Mesodermal cell (in vitro differentiated cells): ENCODE measurements around the gene ZNF548.

Experiments
- H3K27ac ChIP-seq: 2 replicates; pipeline ENCODE4 v1.7.0; 2013; ENCODE audit warnings: mild to moderate bottlenecking, low read depth, low read length, moderate library complexity; ENCODE audit not compliant: severe bottlenecking
- H3K36me3 ChIP-seq: 2 replicates; pipeline ENCODE4 v1.7.1; 2013; ENCODE audit warnings: mild to moderate bottlenecking, low read length, moderate library complexity; ENCODE audit not compliant: control insufficient read depth, insufficient read depth
- H3K4me1 ChIP-seq: one replicate; pipeline ENCODE4 v1.7.1; 2013; ENCODE audit warnings: mild to moderate bottlenecking, low read length; ENCODE audit not compliant: insufficient read depth, control insufficient read depth, poor library complexity, severe bottlenecking
- H3K4me3 ChIP-seq: 2 replicates; pipeline ENCODE4 v1.7.0; 2013; ENCODE audit warnings: low read length, control low read depth, mild to moderate bottlenecking; ENCODE audit not compliant: insufficient read depth, poor library complexity, severe bottlenecking; ENCODE audit errors: extremely low read depth
- H3K9me3 ChIP-seq: 2 replicates; pipeline ENCODE4 v1.7.1; 2013; ENCODE audit warnings: mild to moderate bottlenecking, low read length, moderate library complexity; ENCODE audit not compliant: control insufficient read depth
- WGBS, 2 experiments: methylation state at CpG; one replicate each; pipeline ENCODE4 v1.1.5; 2013; ENCODE audit warnings: missing lambda C conversion rate in 2 of 2; ENCODE audit not compliant: insufficient coverage in 2 of 2; 5-methylcytosine and 5-hydroxymethylcytosine counted together

Gene ZNF548

GRCh38 chr19:57438925-57439324, 49.3 kb downstream of the ZNF548 start:
- Histone ChIP-seq H3K27ac (no peak overlapping the region), H3K36me3 (peaks cover 42% of the 10 kb centered on the region), H3K4me1 (no peaks in the 10 kb centered on the region), H3K9me3 (no peaks in the 10 kb centered on the region), H3K4me3 (no peak overlapping the region)
- WGBS, 2 experiments, result 94 to 99% methylated on average over 7 to 9 of the region's 9 CpGs

GRCh38 chr19:57441979-57442752, 52.5 kb downstream of the ZNF548 start:
- Histone ChIP-seq H3K27ac (peak overlapping the region; percentile 11), H3K9me3 (peaks cover 5% of the 10 kb centered on the region), H3K36me3 (peaks cover 73% of the 10 kb centered on the region), H3K4me3 (no peak overlapping the region), H3K4me1 (no peaks in the 10 kb centered on the region)
- WGBS, 2 experiments, result 91 to 94% methylated on average over 2 to 4 of the region's 7 CpGs

- Histone ChIP-seq H3K9me3 (peaks cover 5% of the 10 kb centered on the region), H3K36me3 (peaks cover 69% of the 10 kb centered on the region), H3K4me3 (no peak overlapping the region), H3K4me1 (no peaks in the 10 kb centered on the region), H3K27ac (no peak overlapping the region)
- 69 to 97% methylated on average over 3 to 4 of the region's 5 CpGs for WGBS, 2 experiments
Measured at GRCh38 chr19:57443121-57443696, 53.6 kb downstream of the ZNF548 start.

GRCh38 chr19:57452307-57452706, 62.7 kb downstream of the ZNF548 start:
- Histone ChIP-seq H3K4me1 (no peaks in the 10 kb centered on the region), H3K4me3 (no peak overlapping the region), H3K9me3 (peaks cover 5% of the 10 kb centered on the region), H3K36me3 (peaks cover 6% of the 10 kb centered on the region), H3K27ac (no peak overlapping the region)
- WGBS, 2 experiments, result no CpG with 5 or more reads among the region's 3 CpGs
